WTC11 (cell line): ENCODE measurements around the gene NAB1.

Source experiments
- CREM ChIP-seq: sonication (generic); formaldehyde crosslinking; IDR thresholded peaks from 2 replicates; pipeline ENCODE4 v1.8.1; 2022; ENCODE audit warnings: mild to moderate bottlenecking, missing genetic modification reagents, moderate library complexity
- NFYB ChIP-seq: sonication (generic); formaldehyde crosslinking; conservative IDR thresholded peaks from 2 replicates; pipeline ENCODE4 v1.8.0; 2022; ENCODE audit warnings: low read depth, missing genetic modification reagents
- TF ChIP-seq, protein P1 (sequence below): fragments of 200-600 bp; IDR thresholded peaks from 2 replicates; pipeline ENCODE4 v1.8.0; 2022; ENCODE audit warnings: antibody characterized with exemption

- TF ChIP-seq, protein P1, sequence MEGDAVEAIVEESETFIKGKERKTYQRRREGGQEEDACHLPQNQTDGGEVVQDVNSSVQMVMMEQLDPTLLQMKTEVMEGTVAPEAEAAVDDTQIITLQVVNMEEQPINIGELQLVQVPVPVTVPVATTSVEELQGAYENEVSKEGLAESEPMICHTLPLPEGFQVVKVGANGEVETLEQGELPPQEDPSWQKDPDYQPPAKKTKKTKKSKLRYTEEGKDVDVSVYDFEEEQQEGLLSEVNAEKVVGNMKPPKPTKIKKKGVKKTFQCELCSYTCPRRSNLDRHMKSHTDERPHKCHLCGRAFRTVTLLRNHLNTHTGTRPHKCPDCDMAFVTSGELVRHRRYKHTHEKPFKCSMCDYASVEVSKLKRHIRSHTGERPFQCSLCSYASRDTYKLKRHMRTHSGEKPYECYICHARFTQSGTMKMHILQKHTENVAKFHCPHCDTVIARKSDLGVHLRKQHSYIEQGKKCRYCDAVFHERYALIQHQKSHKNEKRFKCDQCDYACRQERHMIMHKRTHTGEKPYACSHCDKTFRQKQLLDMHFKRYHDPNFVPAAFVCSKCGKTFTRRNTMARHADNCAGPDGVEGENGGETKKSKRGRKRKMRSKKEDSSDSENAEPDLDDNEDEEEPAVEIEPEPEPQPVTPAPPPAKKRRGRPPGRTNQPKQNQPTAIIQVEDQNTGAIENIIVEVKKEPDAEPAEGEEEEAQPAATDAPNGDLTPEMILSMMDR = no peak
- TF ChIP-seq NFYB (CRISPR knock-in tag) (no peak), CREM (CRISPR knock-in tag) (no peak)
These were observed 421 bp upstream of the NAB1 start for GRCh38 chr2:190648289-190649034.
